Stimulated activated CD4-positive, alpha-beta T cell treated with anti-CD3 and anti-CD28 coated beads, Interleukin-12 subunit alpha, Interleukin-12 subunit beta, amount 100 ng/mL, for 24 hours (primary cell): ENCODE data around the gene REC8.
"Not testable (repeated sequence)": the region's sequence is repeated elsewhere in the genome, so short reads cannot be mapped to it uniquely, and the experiment has no call there.

Experiments
- DNase-seq, 2 experiments: peaks; one replicate each; pipeline ENCODE4 v3.0.0-alpha.2; 2020; ENCODE audit warnings: low read depth in 2 of 2

The REC8 gene

GRCh38 chr14:24183014-24183481 is 11.2 kb downstream of the REC8 start:
- DNase-seq, result no peak

DNA sequence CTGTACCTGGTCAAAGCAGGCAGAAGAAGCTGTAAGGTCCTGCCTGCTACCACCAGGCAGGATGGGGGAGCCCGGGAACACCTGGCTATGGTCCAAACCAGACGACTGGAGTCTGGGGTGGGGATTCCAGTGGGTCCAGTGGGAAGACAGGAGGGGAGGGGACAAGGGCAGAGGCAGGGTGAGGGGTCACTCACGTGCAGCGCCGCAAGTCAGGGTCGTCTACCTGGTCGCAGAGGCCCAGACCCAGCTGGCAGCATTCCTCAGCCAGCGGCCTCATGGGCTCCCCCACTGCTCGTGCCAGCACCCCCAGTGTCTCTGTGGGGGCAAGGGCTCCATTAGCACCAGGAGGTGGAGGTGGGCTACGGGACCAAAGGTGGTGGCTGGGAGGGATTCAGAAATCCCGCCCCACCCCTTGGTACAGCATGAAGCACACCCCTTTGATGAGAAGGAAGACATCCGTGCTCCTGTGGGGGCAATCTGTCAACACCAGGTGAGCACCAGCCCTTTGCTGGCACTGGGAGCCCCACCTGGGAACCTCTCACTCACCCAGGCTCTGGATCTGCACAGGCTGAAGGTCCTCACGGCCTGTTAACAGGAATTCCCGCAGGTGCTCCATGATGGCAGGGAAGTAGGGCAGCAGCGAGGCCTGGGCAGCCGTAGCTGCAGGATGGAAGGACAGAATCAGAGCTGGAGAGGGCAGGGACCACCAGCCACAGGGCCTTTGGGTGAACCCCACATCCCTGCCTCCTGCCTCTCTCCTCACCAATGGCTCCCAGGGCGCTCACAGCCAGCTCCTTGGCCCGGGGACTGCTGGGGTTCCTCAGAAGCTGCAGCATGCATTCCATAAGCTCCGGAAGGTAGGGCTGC is 12.5 kb downstream of the REC8 start:
- DNase-seq, result no peak

- DNase-seq, result no peak
These were observed 13.1 kb downstream of the REC8 start for GRCh38 chr14:24185026-24185425.

GRCh38 chr14:24185741-24186140 is 13.9 kb downstream of the REC8 start:
- no peak for DNase-seq

GRCh38 chr14:24186831-24187538 is 15.1 kb downstream of the REC8 start:
- DNase-seq, result no peak

GRCh38 chr14:24187539-24187915 is 15.6 kb downstream of the REC8 start:
- DNase-seq, result no peak

- DNase-seq, result peak; percentile 94 to 95
These were observed 16.6 kb downstream of the REC8 start, which contains the start of gene IPO4 for GRCh38 chr14:24188251-24189058. Gene IPO4 (minus strand): TSS chr14:24188816. CDS start chr14:24188787, 29 bp downstream.

DNA sequence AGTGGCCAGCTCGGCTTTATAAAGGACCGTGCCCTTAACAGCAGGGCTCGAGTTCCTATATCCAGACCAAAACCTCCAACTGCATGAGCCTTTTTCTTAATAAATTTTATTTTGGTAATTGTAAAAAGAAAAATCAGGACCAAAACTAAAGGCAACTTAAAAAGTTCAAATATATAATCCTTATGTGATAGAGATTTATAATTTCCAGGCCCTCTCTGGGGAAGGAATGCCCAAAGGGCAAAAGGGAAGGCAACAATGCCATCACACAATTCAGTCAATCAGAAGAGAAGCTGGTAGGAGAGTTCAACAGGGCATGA is 17.1 kb downstream of the REC8 start:
- no peak for DNase-seq

DNA sequence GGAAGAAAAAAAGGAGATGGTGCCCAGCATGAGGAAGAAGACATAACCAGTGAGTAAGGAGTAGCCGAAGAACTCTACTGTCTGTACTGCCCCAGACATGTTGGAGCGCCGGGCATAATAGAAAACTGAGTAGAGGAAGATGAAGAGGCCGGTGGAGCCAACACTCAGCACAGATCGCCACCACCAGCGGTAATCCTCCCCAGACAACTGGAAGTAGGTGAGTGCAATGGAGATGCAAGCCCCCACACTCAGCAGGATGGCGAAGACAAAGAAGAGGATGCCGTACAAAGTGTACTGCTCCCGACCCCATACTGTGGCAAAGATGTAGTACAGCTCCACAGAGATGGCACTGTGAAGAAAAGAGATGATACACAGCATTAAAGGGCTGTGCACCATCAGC is 17.6 kb downstream of the REC8 start:
- no peak for DNase-seq

- no peak for DNase-seq
These were observed 18.5 kb downstream of the REC8 start for GRCh38 chr14:24190416-24190815.

- DNase-seq, result no peak
These were observed 21.1 kb downstream of the REC8 start for GRCh38 chr14:24192933-24193332.

- no peak for DNase-seq
These were observed 22.4 kb downstream of the REC8 start for GRCh38 chr14:24194186-24194872.

DNA sequence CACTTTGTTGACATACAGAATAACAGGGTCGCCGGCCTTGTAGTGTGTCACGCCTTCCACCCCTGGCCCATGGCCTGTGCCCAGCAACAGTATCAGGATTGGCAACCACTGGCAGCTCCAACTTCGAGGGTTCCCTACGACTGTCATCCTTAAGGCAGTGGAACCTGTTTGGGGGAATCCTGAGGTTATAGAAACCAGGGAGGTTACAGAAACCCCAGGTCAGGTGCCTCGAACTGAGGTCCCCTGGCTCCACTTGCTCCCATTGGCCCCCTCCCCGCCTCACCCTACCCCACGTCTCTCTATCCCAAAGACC is 22.9 kb downstream of the REC8 start:
- no peak for DNase-seq

- DNase-seq, result peak; percentile 78 to 79
These were observed 23.5 kb downstream of the REC8 start, which contains the start of gene TM9SF1 for GRCh38 chr14:24195186-24196070. Gene TM9SF1 (minus strand): TSS chr14:24195441. CDS start chr14:24195019, 422 bp downstream.

GRCh38 chr14:24196071-24197055 is 24.5 kb downstream of the REC8 start:
- DNase-seq, result no peak

- no peak for DNase-seq
These were observed 25.2 kb downstream of the REC8 start for GRCh38 chr14:24197056-24197450.

GRCh38 chr14:24198814-24199524 is 27.1 kb downstream of the REC8 start:
- no peak for DNase-seq

- DNase-seq, result not testable (repeated sequence)
These were observed 30.7 kb downstream of the REC8 start for GRCh38 chr14:24202538-24202937.
